ENCODE data around the gene CHRNA5. TPM values are rescaled to one million over a fixed set of nuclear protein-coding genes. Genes with fewer than 3 reads are reported as not detected.

Gene CHRNA5
- total and polyA plus RNA-seq, 9 of the 15 experiments (the other 6 are each of a cell fraction or from before 2014, with no cell fraction given), result 2.8 to 16.1 (median 11.4) TPM

DNA sequence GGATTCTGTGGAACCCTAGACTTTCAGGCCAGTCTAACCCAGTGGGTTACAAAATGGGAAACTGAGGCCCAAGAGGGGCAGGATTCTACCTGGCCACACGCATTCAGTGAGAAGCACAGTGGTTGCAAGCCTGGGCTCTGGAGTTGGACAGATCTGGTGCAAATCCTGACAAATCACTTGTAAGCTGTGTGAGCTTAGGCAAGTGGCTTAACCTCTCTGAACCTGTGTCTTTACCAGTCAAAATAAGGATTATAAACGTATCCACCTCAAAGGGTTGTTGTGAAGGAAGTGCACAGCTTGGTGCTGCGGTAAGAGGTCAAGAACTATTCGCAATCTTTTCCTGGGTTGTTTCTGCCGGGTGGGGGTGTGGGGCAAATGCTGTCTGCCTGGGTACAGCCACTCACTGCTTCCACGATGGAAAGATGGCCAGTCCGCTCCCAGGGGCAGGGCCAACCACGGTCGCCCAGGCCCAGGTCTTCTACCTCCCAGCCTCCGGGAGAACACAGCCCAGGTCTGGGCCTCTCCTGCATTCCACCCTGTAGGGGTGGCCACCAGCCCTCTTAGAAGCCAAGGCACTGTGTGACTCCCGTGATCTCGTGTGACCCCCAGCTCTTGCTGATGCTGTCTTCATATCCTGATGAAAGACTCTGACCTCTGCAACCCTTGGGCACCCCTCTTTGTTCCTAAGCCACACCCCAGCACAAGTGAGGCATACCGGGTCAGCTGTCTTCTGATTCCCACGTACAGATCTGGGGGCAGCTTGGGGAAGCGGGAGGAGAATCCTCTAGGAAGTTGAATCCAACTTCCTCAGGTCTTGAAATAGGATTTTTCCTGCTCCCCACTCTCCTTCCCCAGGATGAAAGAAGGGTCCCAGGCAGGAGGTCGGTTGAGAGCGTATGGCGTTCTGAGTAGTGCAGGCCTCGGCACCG lies 54.0 kb downstream of the CHRNA5 start:
- Histone ChIP-seq H3K4me1 (replicated peaks in 1 of 2; ENCODE audit: control insufficient read depth in 2 of 2, insufficient read depth in 2 of 2, low read length in 2 of 2) (peaks cover 0 to 12% of the 10 kb centered on the region in 2 experiments; a peak in 1 of 5 replicates), H3K79me2 (ENCODE audit: control insufficient read depth, insufficient read depth, low read length) (no peaks in the 10 kb centered on the region), H4K20me1 (replicated peaks; ENCODE audit: control insufficient read depth, insufficient read depth, low read length) (no peaks in the 10 kb centered on the region; the same call in none of the 2 replicates), H3K27me3 (ENCODE audit: control insufficient read depth in 2 of 2, insufficient read depth in 2 of 2, low read length in 2 of 2) (peaks cover 26 to 41% of the 10 kb centered on the region in 2 experiments), H3K4me3 (no peak overlapping the region), H3K9me1 (ENCODE audit: control insufficient read depth, insufficient read depth, low read length) (no peaks in the 10 kb centered on the region), H3K36me3 (ENCODE audit: control insufficient read depth, insufficient read depth, low read length) (no peaks in the 10 kb centered on the region), H3K9ac (ENCODE audit: insufficient read depth in 1 of 2, low read depth in 2 of 2, low read length in 2 of 2) (no peak overlapping the region), H3K9me3 (replicated peaks; ENCODE audit: control insufficient read depth, insufficient read depth, low read depth, low read length) (no peaks in the 10 kb centered on the region), H2AFZ (ENCODE audit: low read depth, low read length) (no peak overlapping the region), H3K4me2 (ENCODE audit: insufficient read depth, low read length) (no peak overlapping the region), H3K27ac (ENCODE audit: extremely low read depth, low read depth, low read length) (no peak overlapping the region)
- DNase-seq (ENCODE audit: extremely low read depth in 1 of 4, low spot score in 3 of 4) (no peak), FAIRE-seq (no peak), ATAC-seq (0 out of 3 replicates have a peak, but pooled peaks have one; percentile 16)
- WGBS (ENCODE audit: insufficient coverage, low coverage, missing lambda C conversion rate), result 10% methylated on average over 19 of the region's 20 CpGs
- ChIA-PET CTCF (ENCODE audit: low intra/inter-chr PET ratio) (interaction anchor here (0.6 to 2.0 kb wide), 5 partner anchors 18 to 132 kb away, joined by 3 to 11 read pairs (median 9); no protein-coding TSS in a partner anchor), POLR2A (interaction anchor here (0.6 kb wide), 1 partner anchor 311 kb away, joined by 3 read pairs; no protein-coding TSS in a partner anchor)
- no TSS peak for BruUV-seq (replicated peaks)
- in situ Hi-C loops (cut with MboI) (loop anchor here (5.0 kb wide), 1 partner anchor 88 kb away; no protein-coding TSS in a partner anchor), intact Hi-C loops (cut with micrococcal nuclease) (loop anchor here (5.0 kb wide), 1 partner anchor 312 kb away; no protein-coding TSS in a partner anchor)
- no peak for TF ChIP-seq FOXJ2 (tag; IDR thresholded peaks at IDR 0.05)
- no peak for TF ChIP-seq KAT7 (CRISPR knock-in tag; IDR thresholded peaks at IDR 0.05; ENCODE audit: borderline replicate concordance)
- no peak for TF ChIP-seq ZNF507 (tag; conservative IDR thresholded peaks at IDR 0.05)
- no peak for TF ChIP-seq PCBP2 (IDR thresholded peaks at IDR 0.05; ENCODE audit: low read depth, low read length, poor library complexity, severe bottlenecking)
- TF ChIP-seq XRCC5 (IDR thresholded peaks at IDR 0.05; ENCODE audit: low read depth, low read length), result no peak
- 0 out of 4 replicates have a peak, but pooled peaks of 1 of the 2 experiments have one; percentile 15 for TF ChIP-seq TEAD1 (CRISPR knock-in tag; IDR thresholded peaks at IDR 0.05)
- no peak for TF ChIP-seq CCNT2 (IDR thresholded peaks at IDR 0.05; ENCODE audit: borderline replicate concordance, extremely low read depth, insufficient read length, low read depth, low read length)
- no peak for TF ChIP-seq ZNF384 (IDR thresholded peaks at IDR 0.05; ENCODE audit: low read depth, low read length)
- TF ChIP-seq FOXK2 (conservative IDR thresholded peaks at IDR 0.05 in 1 of 2, IDR thresholded peaks at IDR 0.05 in 1 of 2; ENCODE audit: low read depth in 2 of 2), result no peak
- no peak for TF ChIP-seq MXD1 (CRISPR knock-in tag; IDR thresholded peaks at IDR 0.05; ENCODE audit: borderline replicate concordance, poor library complexity, severe bottlenecking)
- TF ChIP-seq GATA2 (CRISPR knock-in tag; IDR thresholded peaks at IDR 0.05), result no peak
- no peak for TF ChIP-seq POLR3A (IDR thresholded peaks at IDR 0.05; ENCODE audit: borderline replicate concordance, extremely low read depth, insufficient read depth, insufficient read length)
- TF ChIP-seq GTF2E2 (tag; IDR thresholded peaks at IDR 0.05), result no peak
- no peak for TF ChIP-seq GTF2F1 (IDR thresholded peaks at IDR 0.05; ENCODE audit: low read depth, low read length)
- TF ChIP-seq U2AF2 (optimal IDR thresholded peaks at IDR 0.05; ENCODE audit: low read depth, low read length), result no peak
- TF ChIP-seq RBM25 (IDR thresholded peaks at IDR 0.05; ENCODE audit: low read depth, low read length, severe bottlenecking), result peak; percentile 87
- TF ChIP-seq ZFP36 (IDR thresholded peaks at IDR 0.05; ENCODE audit: low read depth, low read length, partially characterized antibody), result peak; percentile 85
- no peak for TF ChIP-seq ZNF778 (CRISPR knock-in tag; IDR thresholded peaks at IDR 0.05)
- TF ChIP-seq KDM1A (IDR thresholded peaks at IDR 0.05), result peak; percentile 59 to 65
- TF ChIP-seq KLF13 (tag; IDR thresholded peaks at IDR 0.05; ENCODE audit: borderline replicate concordance, low read depth), result no peak
- no peak for TF ChIP-seq MAZ (CRISPR knock-in tag; conservative IDR thresholded peaks at IDR 0.05 in 1 of 2, IDR thresholded peaks at IDR 0.05 in 1 of 2)

All from K562 (cell line).